ENCODE data around the gene P3H2.

GRCh38 chr3:189999718-190000117 lies 121.0 kb downstream of the P3H2 start:
- no peak for TF ChIP-seq POLR2AphosphoS5 (IDR thresholded peaks at IDR 0.05; ENCODE audit: low read depth, low read length)
- TF ChIP-seq, protein P1, sequence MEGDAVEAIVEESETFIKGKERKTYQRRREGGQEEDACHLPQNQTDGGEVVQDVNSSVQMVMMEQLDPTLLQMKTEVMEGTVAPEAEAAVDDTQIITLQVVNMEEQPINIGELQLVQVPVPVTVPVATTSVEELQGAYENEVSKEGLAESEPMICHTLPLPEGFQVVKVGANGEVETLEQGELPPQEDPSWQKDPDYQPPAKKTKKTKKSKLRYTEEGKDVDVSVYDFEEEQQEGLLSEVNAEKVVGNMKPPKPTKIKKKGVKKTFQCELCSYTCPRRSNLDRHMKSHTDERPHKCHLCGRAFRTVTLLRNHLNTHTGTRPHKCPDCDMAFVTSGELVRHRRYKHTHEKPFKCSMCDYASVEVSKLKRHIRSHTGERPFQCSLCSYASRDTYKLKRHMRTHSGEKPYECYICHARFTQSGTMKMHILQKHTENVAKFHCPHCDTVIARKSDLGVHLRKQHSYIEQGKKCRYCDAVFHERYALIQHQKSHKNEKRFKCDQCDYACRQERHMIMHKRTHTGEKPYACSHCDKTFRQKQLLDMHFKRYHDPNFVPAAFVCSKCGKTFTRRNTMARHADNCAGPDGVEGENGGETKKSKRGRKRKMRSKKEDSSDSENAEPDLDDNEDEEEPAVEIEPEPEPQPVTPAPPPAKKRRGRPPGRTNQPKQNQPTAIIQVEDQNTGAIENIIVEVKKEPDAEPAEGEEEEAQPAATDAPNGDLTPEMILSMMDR (IDR thresholded peaks at IDR 0.05) = no peak
- no peak for TF ChIP-seq TCF7L2 (IDR thresholded peaks at IDR 0.05; ENCODE audit: low read depth, low read length)
- TF ChIP-seq SIN3A (IDR thresholded peaks at IDR 0.05; ENCODE audit: borderline replicate concordance, insufficient read depth, low read depth, low read length) = no peak
- TF ChIP-seq, protein P2, sequence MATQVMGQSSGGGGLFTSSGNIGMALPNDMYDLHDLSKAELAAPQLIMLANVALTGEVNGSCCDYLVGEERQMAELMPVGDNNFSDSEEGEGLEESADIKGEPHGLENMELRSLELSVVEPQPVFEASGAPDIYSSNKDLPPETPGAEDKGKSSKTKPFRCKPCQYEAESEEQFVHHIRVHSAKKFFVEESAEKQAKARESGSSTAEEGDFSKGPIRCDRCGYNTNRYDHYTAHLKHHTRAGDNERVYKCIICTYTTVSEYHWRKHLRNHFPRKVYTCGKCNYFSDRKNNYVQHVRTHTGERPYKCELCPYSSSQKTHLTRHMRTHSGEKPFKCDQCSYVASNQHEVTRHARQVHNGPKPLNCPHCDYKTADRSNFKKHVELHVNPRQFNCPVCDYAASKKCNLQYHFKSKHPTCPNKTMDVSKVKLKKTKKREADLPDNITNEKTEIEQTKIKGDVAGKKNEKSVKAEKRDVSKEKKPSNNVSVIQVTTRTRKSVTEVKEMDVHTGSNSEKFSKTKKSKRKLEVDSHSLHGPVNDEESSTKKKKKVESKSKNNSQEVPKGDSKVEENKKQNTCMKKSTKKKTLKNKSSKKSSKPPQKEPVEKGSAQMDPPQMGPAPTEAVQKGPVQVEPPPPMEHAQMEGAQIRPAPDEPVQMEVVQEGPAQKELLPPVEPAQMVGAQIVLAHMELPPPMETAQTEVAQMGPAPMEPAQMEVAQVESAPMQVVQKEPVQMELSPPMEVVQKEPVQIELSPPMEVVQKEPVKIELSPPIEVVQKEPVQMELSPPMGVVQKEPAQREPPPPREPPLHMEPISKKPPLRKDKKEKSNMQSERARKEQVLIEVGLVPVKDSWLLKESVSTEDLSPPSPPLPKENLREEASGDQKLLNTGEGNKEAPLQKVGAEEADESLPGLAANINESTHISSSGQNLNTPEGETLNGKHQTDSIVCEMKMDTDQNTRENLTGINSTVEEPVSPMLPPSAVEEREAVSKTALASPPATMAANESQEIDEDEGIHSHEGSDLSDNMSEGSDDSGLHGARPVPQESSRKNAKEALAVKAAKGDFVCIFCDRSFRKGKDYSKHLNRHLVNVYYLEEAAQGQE (IDR thresholded peaks at IDR 0.05; ENCODE audit: insufficient read depth in 1 of 2, low read depth in 2 of 2, low read length in 1 of 2) = no peak

All from Panc1 (cell line).